Smooth muscle cell (in vitro differentiated cells): ENCODE measurements around the gene IGF2BP2. TPM values are rescaled to one million over a fixed set of nuclear protein-coding genes. Genes with fewer than 3 reads are reported as not detected.

Source experiments
- DNase-seq: peaks from one replicate; lab custom pipeline; 2025; ENCODE audit not compliant: unreplicated experiment; lab: John Stamatoyannopoulos, UW
- H2AFZ ChIP-seq: fragments of 200-600 bp; sonication (generic); 2 replicates; pipeline ENCODE4 v1.6.0; 2016; ENCODE audit warnings: antibody characterized with exemption, low read depth, mild to moderate bottlenecking
- H3F3A ChIP-seq: fragments of 200-600 bp; sonication (generic); 2 replicates; pipeline ENCODE4 v1.6.0; 2017; ENCODE audit warnings: antibody characterized with exemption, low read depth
- H3K27ac ChIP-seq: fragments of 200-600 bp; sonication (generic); 2 replicates; pipeline ENCODE4 v1.5.1; 2016; ENCODE audit warnings: low read depth, mild to moderate bottlenecking
- H3K27me3 ChIP-seq: fragments of 200-600 bp; sonication (generic); 2 replicates; pipeline ENCODE4 v1.6.1; 2016; ENCODE audit warnings: low read depth, mild to moderate bottlenecking
- H3K36me3 ChIP-seq: fragments of 200-600 bp; sonication (generic); 2 replicates; pipeline ENCODE4 v1.5.1; 2016; ENCODE audit warnings: low read depth
- H3K4me1 ChIP-seq: fragments of 200-600 bp; sonication (generic); 2 replicates; pipeline ENCODE4 v1.5.1; 2016; ENCODE audit warnings: low read depth
- H3K4me2 ChIP-seq: fragments of 200-600 bp; sonication (generic); 2 replicates; pipeline ENCODE4 v1.6.0; 2016; ENCODE audit warnings: mild to moderate bottlenecking
- H3K4me3 ChIP-seq: fragments of 200-600 bp; sonication (generic); 2 replicates; pipeline ENCODE4 v1.5.1; 2016; ENCODE audit warnings: mild to moderate bottlenecking
- H3K79me2 ChIP-seq: fragments of 200-600 bp; sonication (generic); 2 replicates; pipeline ENCODE4 v1.6.0; 2016; ENCODE audit warnings: low read depth, mild to moderate bottlenecking
- H3K9ac ChIP-seq: fragments of 200-600 bp; sonication (generic); 2 replicates; pipeline ENCODE4 v1.6.0; 2016; ENCODE audit warnings: low read depth
- H3K9me3 ChIP-seq: fragments of 200-600 bp; sonication (generic); replicated peaks from 2 replicates; pipeline ENCODE4 v1.5.1; 2016; ENCODE audit warnings: low read depth
- H4K20me1 ChIP-seq: fragments of 200-600 bp; sonication (generic); 2 replicates; pipeline ENCODE4 v1.6.0; 2016; ENCODE audit warnings: low read depth
- CTCF ChIP-seq: fragments of 200-600 bp; sonication (generic); IDR thresholded peaks from 2 replicates; pipeline ENCODE4 v1.5.1; 2017; ENCODE audit warnings: borderline replicate concordance, mild to moderate bottlenecking, antibody characterized with exemption; ENCODE audit not compliant: insufficient read depth, poor library complexity, severe bottlenecking
- WGBS: methylation state at CpG from one replicate; pipeline ENCODE4 v1.1.7; 2016; ENCODE audit warnings: low lambda C conversion rate; 5-methylcytosine and 5-hydroxymethylcytosine counted together
- polyA plus RNA-seq: library from polyadenylated mRNA; unstranded; fragments of >200 nt; fragmentation: Nextera tagmentation; extraction: Ambion mirVana; gene quantifications from 2 replicates; pipeline ENCODE4 v1.2.1, GENCODE V29; 2016
- total RNA-seq: library from RNA; depleted of rRNA; stranded (reverse); fragments of >200 nt; gene quantifications from 2 replicates; pipeline ENCODE4 v1.2.3, GENCODE V29; 2014

Gene IGF2BP2
- total and polyA plus RNA-seq, 2 experiments from 2014 or later, result 59.2 to 80.6 TPM

- H3K4me3 ChIP-seq, result no peak overlapping the region
- WGBS, result 88% methylated on average over 4 of the region's 4 CpGs
- no peaks in the 10 kb centered on the region for H3K79me2 ChIP-seq
- H3K27ac ChIP-seq, result no peak overlapping the region
- no peaks in the 10 kb centered on the region for H4K20me1 ChIP-seq
- H3K4me1 ChIP-seq, result no peaks in the 10 kb centered on the region
- no peak for DNase-seq
- H3F3A ChIP-seq, result no peaks in the 10 kb centered on the region
- no peaks in the 10 kb centered on the region for H3K36me3 ChIP-seq
- H3K9me3 ChIP-seq, result no peaks in the 10 kb centered on the region
- H3K9ac ChIP-seq, result no peak overlapping the region
- no peak overlapping the region for H2AFZ ChIP-seq
- TF ChIP-seq CTCF, result no peak
- H3K4me2 ChIP-seq, result no peak overlapping the region
- H3K27me3 ChIP-seq, result no peaks in the 10 kb centered on the region
Observed at GRCh38 chr3:185629554-185630181, 195.2 kb downstream of the IGF2BP2 start.

DNA sequence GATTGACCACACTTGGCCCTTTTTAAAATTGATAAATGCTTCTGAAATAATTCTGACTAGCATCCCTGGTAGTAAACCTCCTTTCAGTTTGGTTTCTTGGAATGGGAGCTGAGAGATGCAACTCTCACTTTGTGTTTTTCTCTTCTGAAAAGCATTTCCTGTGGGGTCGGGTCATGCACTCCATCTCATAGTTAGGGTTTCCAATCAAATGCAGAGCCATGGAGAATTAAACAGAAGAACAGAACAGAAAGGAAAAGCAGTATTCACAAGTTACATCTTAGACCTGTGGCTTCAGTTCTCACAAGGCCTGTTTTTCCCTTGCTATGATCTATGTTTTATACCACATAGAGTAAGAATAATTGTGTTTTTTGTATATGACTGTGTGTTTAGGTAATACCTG lies 199.1 kb downstream of the IGF2BP2 start:
- H3K36me3 ChIP-seq, result peaks cover 8% of the 10 kb centered on the region
- no peak for DNase-seq
- no peaks in the 10 kb centered on the region for H3K4me1 ChIP-seq
- H2AFZ ChIP-seq, result no peak overlapping the region
- 100% methylated on average over 1 of the region's 1 CpG for WGBS
- H3F3A ChIP-seq, result no peaks in the 10 kb centered on the region
- no peak overlapping the region for H3K4me3 ChIP-seq
- no peak overlapping the region for H3K9ac ChIP-seq
- no peak overlapping the region for H3K4me2 ChIP-seq
- no peaks in the 10 kb centered on the region for H3K79me2 ChIP-seq
- no peak for TF ChIP-seq CTCF
- no peaks in the 10 kb centered on the region for H3K9me3 ChIP-seq
- H3K27me3 ChIP-seq, result no peaks in the 10 kb centered on the region
- no peaks in the 10 kb centered on the region for H4K20me1 ChIP-seq
- H3K27ac ChIP-seq, result no peak overlapping the region

DNA sequence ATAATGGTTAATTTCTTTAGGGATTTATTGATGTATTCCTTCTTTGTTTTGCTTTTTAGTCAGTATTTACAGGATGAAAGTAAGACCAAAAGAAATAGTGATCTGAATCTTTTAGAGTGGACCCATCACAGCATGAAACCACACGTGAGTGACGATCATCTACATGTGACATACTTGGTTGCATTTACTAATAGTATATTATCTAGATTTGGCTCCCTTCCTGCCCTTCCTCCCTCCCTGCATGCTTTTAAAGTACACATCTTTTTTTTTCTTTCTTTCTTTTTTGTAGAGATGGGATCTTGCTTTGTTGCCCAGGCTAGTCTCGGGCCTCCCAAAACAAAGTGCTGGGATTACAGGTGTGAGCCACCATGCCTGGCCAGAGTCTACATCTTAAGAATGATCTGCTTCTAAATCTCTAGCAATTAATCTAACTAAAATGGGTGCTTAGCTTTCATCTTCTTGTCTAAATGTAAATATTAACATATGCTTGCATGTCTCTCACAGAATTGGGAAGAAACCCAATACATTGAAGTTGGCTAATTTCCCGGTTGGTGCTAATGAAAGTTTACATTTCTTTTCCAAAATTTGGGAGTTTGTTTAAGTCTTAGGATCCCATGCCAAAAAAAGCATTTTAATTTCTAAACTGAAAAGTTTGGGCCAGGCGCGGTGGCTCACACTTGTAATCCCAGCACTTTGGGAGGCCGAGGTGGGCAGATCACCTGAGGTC lies 200.7 kb downstream of the IGF2BP2 start:
- no peaks in the 10 kb centered on the region for H3K9me3 ChIP-seq
- H2AFZ ChIP-seq, result no peak overlapping the region
- H3K27ac ChIP-seq, result no peak overlapping the region
- no peak overlapping the region for H3K4me2 ChIP-seq
- no peak for TF ChIP-seq CTCF
- WGBS, result 96% methylated on average over 7 of the region's 7 CpGs
- no peak overlapping the region for H3K9ac ChIP-seq
- no peaks in the 10 kb centered on the region for H3K27me3 ChIP-seq
- no peak overlapping the region for H3K4me3 ChIP-seq
- DNase-seq, result no peak
- H4K20me1 ChIP-seq, result no peaks in the 10 kb centered on the region
- H3F3A ChIP-seq, result no peaks in the 10 kb centered on the region
- peaks cover 8% of the 10 kb centered on the region for H3K36me3 ChIP-seq
- H3K79me2 ChIP-seq, result no peaks in the 10 kb centered on the region
- H3K4me1 ChIP-seq, result no peaks in the 10 kb centered on the region
